GM18951 (cell line): ENCODE measurements around the gene P2RX7.
"Not testable (repeated sequence)": the region's sequence is repeated elsewhere in the genome, so short reads cannot be mapped to it uniquely, and the experiment has no call there.

Source experiments
- POLR2A ChIP-seq: IDR thresholded peaks from 4 replicates; pipeline ENCODE4 v1.6.1; 2011; ENCODE audit warnings: mild to moderate bottlenecking; ENCODE audit not compliant: insufficient read length, insufficient read depth; ENCODE audit errors: extremely low read depth
- in situ Hi-C: fragments of 300-500 bp; cut with MboI; formaldehyde crosslinking; loops from one replicate; pipeline ENCODE4 v1.12.0; 2022; ENCODE audit warnings: low sequenced_read_pairs, mixed read lengths, inconsistent platforms; ENCODE audit not compliant: unreplicated experiment

The P2RX7 gene

DNA sequence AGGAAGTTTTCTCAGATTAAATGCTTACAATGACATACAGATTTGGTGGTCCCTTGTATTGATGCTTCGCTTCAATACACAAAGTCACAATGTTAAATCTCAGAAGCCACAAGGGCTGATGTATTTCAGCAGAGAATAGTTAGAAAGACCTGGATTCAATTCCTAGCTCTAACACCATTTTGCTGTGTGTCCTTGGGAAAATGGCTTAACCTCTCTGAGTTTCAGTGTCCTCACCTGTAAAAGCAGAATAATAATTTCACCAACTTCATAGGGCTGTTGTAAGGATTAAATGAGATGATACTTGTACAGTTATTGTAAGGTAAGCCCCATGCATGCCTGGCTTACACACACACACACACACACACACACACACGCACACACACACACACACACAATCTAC, 30.3 kb downstream of the P2RX7 start:
- TF ChIP-seq POLR2A: no peak
- in situ Hi-C loops: no loop called here

GRCh38 chr12:121164839-121165238, 32.2 kb downstream of the P2RX7 start:
- in situ Hi-C loops: not testable (repeated sequence)

DNA sequence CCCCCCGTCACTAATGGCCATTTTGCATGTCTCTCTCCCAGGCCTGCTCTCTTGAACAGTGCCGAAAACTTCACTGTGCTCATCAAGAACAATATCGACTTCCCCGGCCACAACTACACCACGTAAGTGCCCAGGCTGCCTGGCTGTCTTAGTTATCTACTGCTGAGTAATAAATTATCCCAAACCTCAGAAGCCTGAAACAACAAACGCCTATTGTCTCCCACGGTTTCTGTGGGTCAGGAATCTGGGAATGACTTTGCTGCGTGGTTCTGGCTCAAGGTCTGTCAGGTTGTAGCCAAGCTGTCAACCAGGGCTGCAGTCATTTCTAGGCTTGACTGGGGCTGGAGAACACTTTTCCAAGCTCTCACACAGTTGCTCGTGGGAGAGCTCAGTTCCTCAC, 32.6 kb downstream of the P2RX7 start:
- no peak for TF ChIP-seq POLR2A
- in situ Hi-C loops: no loop called here

DNA sequence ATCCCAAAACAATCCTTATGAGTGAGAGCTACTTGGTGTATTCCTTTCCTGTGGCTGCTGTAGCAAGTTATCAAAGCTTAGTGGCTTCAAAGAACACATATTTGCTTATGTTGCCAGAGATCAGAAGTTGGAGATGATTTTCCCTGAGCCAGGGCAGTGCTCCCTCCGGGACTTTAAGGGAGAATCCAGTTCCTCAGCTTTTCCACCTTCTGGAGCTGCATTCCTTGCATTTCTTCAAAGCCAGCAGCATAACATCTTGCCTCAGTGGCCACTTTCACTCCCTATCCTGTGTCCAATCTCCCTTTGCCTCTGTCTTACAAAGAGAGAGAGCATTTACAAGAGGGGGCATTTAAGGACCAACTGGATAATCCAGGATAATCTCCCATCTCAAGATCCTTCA, 33.7 kb downstream of the P2RX7 start:
- TF ChIP-seq POLR2A: no peak
- in situ Hi-C loops: no loop called here

DNA sequence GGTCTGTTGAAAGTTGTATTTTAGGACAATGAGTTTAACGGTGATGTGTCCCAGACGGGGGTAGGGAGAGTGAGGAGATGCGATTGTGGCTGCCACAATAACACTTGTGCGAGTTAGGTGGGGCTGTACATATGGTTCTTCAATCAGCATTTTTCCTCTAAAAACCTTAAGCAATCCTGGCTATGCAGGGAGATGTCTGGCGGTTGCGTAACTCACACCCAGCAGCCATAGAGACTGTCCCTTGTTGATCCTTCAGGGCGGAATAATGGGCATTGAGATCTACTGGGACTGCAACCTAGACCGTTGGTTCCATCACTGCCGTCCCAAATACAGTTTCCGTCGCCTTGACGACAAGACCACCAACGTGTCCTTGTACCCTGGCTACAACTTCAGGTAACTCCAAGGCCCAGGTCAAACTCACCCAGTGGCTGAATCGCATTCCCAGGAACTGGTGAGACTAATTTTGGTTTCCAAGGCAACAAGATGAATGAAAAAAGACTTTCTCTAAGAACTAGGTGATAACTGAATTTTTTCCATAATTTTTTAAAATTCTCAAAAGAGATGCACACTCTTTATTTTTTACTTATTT, 34.6 kb downstream of the P2RX7 start:
- in situ Hi-C loops: no loop called here
- no peak for TF ChIP-seq POLR2A

GRCh38 chr12:121167951-121168350, 35.3 kb downstream of the P2RX7 start:
- TF ChIP-seq POLR2A: no peak
- in situ Hi-C loops: no loop called here

- in situ Hi-C loops: no loop called here
- no peak for TF ChIP-seq POLR2A
These were observed 37.5 kb downstream of the P2RX7 start for GRCh38 chr12:121170151-121170550.

- in situ Hi-C loops: no loop called here
- no peak for TF ChIP-seq POLR2A
These were observed 38.1 kb downstream of the P2RX7 start for GRCh38 chr12:121170611-121171260.

GRCh38 chr12:121172145-121172544, 39.5 kb downstream of the P2RX7 start:
- in situ Hi-C loops: no loop called here
- no peak for TF ChIP-seq POLR2A

GRCh38 chr12:121175383-121176119, 42.9 kb downstream of the P2RX7 start:
- TF ChIP-seq POLR2A: no peak
- in situ Hi-C loops: no loop called here

GRCh38 chr12:121176826-121177529, 44.3 kb downstream of the P2RX7 start:
- in situ Hi-C loops: no loop called here
- no peak for TF ChIP-seq POLR2A

- no peak for TF ChIP-seq POLR2A
- in situ Hi-C loops: no loop called here
These were observed 48.5 kb downstream of the P2RX7 start for GRCh38 chr12:121181181-121181580.

DNA sequence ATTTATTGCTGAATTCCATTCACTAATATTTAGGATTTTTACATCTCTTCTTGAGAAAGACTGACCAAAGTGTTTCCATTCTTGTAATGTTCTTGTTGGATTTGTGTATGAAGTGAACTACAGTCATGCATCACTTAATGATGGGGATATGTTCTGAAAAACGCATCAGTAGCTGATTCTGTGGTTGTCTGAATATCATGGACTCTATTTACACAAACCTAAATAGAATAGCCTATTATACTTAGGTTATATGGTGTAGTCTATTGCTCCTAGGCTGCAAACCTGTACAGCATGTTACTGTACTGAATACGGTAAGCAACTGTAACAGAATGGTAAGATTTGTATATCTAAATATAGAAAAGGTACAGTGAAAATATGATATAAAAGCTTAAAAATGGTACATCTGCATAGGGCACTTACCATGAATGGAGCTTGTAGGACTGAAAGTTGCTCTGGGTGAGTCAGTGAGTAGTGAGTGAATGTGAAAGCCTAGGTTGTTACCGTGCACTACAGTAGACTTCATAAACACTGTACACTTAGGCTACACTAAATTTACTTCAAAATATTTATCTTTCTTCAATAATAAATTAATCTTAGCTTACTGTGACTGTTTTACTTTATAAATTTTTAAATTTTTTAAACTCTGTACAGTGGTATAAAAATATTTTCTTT, 49.7 kb downstream of the P2RX7 start:
- TF ChIP-seq POLR2A: no peak
- in situ Hi-C loops: no loop called here
